Endometrium (tissue), 2 donors: ENCODE results near the gene LRRC45.

ENCODE experiments used
- FAIRE-seq: peaks from 2 replicates; lab custom pipeline; 2012; peaks lifted over from hg19 to GRCh38; lab: Jason Lieb, UNC
- donor health status: control.
- donor health status: control.

Gene LRRC45

GRCh38 chr17:82053130-82053529, 30.0 kb downstream of the LRRC45 start:
- FAIRE-seq = no peak

DNA sequence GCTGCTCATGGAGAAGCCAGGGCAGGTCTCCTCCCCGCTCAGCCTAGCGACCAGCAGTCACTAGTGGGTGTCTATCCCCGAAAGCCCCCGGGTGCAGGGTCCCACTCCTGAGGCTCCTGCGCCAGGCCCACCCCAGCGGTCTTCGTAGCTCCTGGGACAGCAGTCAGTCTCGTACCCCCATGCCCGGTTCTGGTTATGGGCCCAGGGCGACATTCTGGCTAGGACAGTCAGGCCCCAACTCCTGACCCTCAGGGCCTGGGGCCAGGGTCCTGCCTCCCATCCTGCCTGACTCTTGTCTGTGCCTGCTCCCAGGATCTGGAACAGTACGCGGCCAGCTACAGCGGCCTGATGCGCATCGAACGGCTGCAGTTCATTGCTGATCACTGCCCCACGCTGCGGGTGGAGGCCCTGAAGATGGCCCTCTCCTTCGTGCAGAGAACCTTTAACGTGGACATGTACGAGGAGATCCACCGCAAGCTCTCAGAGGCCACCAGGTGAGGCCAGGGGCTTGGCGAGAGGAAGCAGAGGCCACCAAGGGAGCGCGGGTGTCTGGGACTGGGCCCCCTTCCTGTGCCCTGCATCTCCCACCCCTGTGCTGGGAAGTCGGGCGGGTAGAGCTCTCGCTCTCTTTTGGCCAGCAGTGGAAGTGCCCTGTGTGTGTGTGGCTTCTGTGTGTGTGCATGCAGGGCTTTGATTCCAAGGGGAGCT, 30.6 kb downstream of the LRRC45 start:
- no peak for FAIRE-seq

- FAIRE-seq = no peak
These were observed 31.4 kb downstream of the LRRC45 start for GRCh38 chr17:82054351-82055022.

GRCh38 chr17:82055023-82055964, 32.2 kb downstream of the LRRC45 start:
- no peak for FAIRE-seq

GRCh38 chr17:82055965-82056728, 33.0 kb downstream of the LRRC45 start:
- no peak for FAIRE-seq

DNA sequence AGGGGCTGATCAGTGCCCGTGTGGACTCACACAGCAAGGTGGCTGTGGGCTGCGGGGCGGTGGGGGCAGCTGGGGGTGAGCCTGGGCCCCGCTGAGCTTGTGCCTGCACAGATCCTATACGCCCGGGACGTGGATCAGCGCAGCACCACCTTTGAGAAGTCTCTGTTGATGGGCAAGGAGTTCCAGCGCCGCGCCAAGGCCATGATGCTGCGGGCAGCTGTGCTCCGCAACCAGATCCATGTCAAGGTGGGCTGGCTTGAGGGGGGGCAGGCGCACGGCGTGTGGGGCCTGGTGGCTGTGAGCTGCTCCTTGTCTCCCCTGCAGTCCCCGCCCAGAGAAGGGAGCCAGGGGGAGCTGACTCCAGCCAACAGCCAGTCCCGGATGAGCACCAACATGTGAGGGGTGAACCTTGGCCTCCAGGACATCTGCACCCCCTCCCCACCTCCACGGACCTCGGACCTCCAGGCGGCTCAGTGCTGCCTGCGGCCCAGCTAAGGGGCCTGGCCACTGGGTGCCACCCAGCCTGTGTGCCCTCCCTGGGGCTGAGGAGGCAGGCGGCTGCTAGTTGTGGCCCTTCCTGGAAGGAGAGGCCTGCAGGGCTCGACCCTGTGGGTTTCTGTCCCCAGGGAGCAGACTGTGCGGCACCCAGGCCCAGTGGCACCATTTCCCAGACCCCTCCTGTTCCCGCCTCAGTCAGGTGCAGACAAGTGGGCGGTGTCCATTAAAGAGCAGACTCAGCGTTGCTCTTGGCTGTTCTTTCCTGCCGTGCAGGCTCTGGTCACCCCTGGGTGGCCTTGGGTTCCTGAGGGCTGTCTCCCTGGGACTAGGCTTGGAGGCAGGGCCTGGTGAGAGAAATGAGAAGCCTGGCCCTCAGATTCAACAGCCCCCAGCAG, 33.9 kb downstream of the LRRC45 start:
- no peak for FAIRE-seq

DNA sequence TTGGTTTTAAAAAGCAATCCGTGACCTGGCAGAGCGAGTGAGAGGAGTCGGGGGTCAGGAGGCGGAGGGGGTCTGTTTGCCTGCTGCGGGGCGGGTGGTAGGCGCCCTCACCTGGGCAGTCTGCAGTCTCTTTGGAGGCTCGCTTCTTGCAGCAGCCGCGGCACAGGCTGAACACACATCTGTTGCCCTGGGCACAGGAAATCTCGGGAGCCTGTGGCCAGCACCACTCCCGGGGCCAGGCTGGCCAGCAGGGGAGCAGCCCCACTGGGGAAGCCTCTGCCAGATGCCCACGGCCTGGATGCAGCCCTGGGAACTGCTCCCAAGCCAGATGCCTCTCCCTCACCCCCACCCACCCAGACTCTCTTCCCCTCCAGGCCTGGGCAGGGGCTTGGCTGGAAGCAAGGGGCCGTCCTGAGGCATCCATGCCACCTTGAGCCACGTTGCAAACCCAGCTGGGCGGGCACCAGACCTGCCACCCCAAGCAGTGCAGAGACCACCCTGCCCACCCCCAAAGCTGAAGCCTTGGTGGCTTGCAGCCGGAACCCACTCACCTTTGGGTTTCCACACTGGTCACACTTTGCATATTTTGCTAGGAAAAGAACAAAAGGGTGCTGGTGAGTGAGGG, 35.2 kb downstream of the LRRC45 start:
- FAIRE-seq = no peak

DNA sequence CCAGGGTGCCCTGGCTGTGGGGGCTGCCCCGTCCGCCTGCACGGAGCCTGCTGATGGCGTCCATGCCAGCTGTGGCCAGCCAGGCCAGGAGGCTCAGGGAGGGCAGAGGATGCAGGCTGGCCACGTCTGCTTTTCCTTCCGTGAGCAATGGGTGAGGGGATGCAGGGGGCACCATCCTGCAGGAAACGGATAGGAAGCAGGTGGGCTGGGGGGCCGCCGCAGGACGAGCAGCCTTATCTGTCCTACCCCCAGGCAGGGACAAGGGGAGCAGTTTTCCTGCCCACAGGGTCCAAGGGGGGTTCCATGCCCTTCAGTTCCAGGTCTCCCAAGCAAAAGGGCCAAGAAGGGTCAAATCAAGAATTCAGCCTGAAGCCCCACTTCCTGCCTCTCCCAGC, 35.7 kb downstream of the LRRC45 start:
- no peak for FAIRE-seq

- no peak for FAIRE-seq
These were observed 36.3 kb downstream of the LRRC45 start for GRCh38 chr17:82059272-82060000.

GRCh38 chr17:82060001-82060380, 36.9 kb downstream of the LRRC45 start:
- FAIRE-seq = no peak

- no peak for FAIRE-seq
These were observed 37.5 kb downstream of the LRRC45 start for GRCh38 chr17:82060614-82061013.

DNA sequence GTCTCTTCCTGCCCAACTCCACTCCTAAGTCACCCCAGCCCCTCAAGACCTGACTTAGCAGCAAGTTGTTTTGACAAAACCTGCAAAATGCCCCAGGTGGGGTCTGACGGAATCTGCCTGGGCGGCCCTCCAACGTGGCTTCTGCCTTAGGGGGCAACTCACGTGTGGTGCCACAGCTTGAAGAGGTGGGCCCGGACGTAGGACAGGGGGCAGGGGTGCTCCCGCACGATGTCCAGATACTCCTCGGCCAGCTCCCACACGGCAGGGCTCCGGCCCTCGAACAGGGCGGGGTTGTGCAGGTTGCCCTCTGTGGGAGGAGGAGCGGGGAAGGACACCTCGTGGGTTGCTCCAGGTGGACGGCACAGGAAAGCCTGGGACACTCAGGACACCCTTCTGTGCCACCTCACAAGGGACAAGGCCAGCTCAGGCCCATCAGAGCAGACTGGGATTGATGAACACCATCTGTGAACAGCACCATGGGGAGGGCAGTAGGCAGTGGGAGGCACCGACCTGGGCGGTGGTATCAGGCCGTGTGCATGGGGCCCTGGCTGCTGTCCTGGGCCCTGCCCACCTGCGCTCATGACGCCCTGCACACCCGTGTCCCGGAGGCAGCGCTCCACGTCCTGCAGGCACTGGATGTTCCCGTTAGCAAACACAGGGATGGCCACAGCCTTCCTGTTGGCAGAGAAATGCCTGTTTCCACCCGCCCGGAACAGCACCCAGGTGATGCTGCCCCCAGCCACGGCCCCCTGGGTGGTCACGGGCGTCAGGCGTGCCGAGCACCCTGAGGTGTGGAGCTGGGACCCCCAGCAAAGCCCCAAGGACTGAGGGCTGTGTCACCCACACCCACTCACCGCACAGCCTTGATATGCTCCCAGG, 38.2 kb downstream of the LRRC45 start:
- no peak for FAIRE-seq

DNA sequence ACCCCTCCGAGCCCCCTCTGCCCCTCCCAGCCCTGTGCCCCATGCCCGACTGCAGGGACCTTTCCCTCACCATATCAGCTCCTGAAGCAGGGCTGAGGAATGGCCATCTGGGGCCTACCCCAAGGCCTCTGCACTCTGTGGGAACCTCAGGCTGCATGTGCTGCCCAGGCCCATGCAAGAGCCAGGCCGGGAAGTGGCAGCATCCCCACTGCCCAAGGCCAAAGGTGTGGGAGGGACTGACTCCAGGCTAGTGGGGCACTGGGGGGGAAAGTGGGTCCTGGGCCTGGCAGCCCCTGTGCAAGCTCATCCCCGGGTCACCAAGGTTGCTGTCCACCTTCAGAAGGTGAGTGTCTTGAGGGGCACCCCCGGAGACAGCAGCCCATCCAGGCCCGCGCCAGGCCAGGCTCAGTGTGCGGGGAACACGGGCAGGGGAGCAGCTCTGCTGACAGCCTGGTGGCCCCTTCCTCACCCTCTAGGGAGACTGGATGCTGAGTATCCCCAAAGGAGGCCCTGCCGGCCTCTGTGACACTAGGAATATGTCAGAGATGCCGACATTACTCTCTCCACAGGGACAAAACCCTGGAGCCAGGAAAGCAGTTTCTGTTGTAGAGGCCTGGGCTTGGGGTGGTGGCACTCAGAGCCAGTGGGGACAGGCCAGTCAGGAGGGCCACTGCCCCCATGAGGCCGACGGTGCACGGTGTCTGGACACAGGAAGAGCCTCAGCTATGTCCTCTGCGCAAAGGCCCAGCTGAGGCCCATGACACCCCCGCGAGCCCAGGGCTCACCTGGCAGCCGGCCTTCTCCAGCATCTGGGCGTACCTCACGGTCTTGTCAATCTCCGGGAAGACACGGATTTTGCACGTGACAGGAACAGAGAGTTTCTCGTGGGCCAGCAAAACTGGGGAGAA, 39.2 kb downstream of the LRRC45 start:
- no peak for FAIRE-seq

DNA sequence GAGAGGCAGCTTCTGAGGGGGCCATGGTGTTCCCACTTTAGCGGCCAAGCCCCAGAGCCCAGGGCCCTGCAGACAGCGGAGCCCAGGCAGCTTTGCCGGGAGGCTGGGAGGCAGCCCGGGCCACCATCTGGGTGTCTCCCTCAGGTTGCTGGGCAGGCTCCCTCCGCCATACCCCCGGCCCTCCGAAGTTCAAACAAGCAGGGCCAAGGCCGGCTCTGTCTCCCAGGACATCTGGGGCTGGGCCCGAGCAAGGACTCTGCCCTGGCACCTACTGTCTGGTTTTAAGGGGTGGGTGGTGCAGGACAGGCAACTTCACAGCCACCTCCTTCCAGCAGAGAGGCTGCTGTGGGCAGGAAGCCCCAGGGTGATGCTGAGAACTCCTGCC, 39.9 kb downstream of the LRRC45 start:
- no peak for FAIRE-seq

DNA sequence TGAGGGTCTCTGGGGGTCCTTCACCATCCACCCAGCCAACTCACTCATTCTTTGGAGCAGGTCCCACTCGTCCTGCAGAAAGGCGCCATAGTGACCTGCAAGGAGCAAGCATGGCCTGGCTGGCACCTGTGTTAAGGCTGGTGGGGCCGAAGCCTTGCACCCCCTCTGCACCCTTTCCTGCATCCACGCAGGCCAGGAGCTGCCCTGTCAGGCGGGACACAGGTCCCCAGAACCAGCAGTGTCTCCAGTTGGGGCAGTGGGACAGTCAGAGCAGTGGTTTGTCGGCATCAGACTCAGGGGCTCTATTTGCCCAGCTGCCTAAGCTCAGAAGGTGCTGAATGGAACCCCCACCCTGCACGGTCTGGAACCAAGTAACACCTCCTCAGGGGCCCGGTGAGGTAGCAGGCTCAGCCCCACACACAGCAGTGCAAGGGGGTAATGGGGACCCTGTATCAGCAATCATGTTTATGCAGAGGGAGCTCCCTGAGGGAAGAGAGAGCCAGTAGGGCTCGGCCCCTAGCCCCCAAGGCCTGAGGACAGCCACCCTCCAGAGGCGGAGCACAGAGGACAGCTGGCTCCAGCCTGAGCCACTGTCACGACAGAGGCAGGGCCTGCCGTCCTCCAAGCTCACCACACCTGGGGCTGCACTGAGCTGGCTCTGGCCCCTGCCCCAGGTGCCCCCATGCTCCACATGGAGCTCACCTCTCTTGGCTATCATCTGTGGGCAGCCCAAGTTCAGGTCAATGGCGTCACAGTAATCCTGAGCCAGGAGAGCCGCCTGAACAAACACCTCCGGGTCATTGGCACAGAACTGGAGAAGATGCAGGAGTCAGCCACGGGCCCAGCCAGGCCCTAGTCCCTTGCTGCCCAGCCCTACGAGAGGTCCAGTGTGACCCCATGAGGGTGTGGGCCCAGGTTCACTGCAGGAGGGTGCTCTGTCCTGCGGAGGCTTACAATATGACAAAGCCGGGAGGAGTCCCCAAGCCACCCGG, 40.6 kb downstream of the LRRC45 start:
- FAIRE-seq = no peak

DNA sequence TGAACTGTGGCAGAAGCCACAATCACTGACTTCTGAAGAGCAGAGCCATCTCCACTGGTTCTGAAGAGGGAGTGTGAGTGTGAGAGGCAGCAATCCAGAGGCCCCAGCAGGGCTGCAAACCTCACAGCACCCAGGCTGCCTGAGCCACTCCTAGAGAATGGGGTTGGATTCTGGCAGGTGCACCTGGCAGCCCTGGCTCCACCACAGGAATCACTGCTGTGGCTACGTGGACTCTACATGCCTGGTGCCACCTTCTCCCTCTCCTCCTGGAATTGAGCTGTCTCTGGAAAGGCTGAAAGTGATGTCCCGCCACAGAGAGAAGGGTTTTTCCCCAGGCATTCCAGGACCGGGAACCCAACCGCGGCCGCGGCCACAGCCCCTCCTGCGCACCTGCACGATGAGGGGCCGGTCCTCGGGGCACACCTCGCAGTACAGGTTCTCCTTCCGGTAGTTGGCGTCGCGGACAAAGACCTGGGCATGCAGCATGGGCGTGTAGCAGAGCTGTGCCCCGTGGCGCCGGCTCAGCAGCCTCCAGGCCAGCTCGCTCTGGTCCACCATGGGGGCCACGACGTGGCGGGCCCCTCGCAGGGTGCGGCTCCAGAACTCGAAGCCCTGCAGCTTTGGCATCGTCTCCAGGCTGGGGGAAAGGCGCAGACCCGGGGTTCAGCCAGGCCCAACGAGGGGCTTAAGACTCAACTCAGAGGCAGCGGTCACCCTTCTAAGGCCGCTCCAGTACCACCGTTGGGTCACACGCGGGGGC, 41.5 kb downstream of the LRRC45 start:
- FAIRE-seq = no peak
